A549 (cell line): ENCODE results near the gene EBF4. TPM values are rescaled to one million over a fixed set of nuclear protein-coding genes. Genes with fewer than 3 reads are reported as not detected.
A peak's percentile ranks its signal among the peaks of the same experiment; 100 is the strongest.

ENCODE experiments used
- ATAC-seq, 2 experiments: fragments of 200-7000 bp in 1 of 2; fragments of >200 bp in 1 of 2; cut with Nextera tagmentation in 1 of 2; cut with Tn5 transposase in 1 of 2; 3 replicates each; pipeline versions ENCODE4 v1.8.0 to v1.9.1; 2018 to 2020; ENCODE audit warnings: mild to moderate bottlenecking in 1 of 2, moderate library complexity in 1 of 2
- CTCF ChIA-PET: fragments of 300-600 bp; sonication (Branson Sonifier 250); formaldehyde crosslinking; extraction: SDS; loops from one replicate; lab custom pipeline; 2021; ENCODE audit warnings: antibody characterized with exemption, inconsistent platforms; lab: Yijun Ruan, JAX
- POLR2A ChIA-PET: fragments of 350-600 bp; formaldehyde crosslinking; extraction: SDS; loops from one replicate; lab custom pipeline; 2021; ENCODE audit warnings: antibody characterized with exemption, inconsistent platforms; lab: Yijun Ruan, JAX
- DNase-seq, 2 experiments: peaks; one replicate each; pipeline versions ENCODE4 v3.0.0 to v3.0.0-alpha.2; 2011 to 2016; ENCODE audit warnings: low read depth in 1 of 2, low spot score in 1 of 2
- FAIRE-seq: peaks from 2 replicates; lab custom pipeline; 2011; peaks lifted over from hg19 to GRCh38; lab: Jason Lieb, UNC
- H3K27ac ChIP-seq, 2 experiments: fragments of >200 bp; sonication (Bioruptor Twin); formaldehyde crosslinking; 3 replicates each; pipeline ENCODE4 v1.5.1; 2016 to 2017
- H3K4me1 ChIP-seq: fragments of >200 bp; sonication (Bioruptor Twin); formaldehyde crosslinking; 3 replicates; pipeline ENCODE4 v1.6.1; 2016
- H3K4me2 ChIP-seq: fragments of >200 bp; sonication (Bioruptor Twin); formaldehyde crosslinking; 3 replicates; pipeline ENCODE4 v1.6.1; 2016
- H3K4me3 ChIP-seq: fragments of >200 bp; sonication (Bioruptor Twin); formaldehyde crosslinking; 3 replicates; pipeline ENCODE4 v1.5.1; 2016
- H3K9me3 ChIP-seq: fragments of >200 bp; sonication (Bioruptor Twin); formaldehyde crosslinking; 3 replicates; pipeline ENCODE4 v1.6.1; 2016
- CBX8 ChIP-seq: fragments of 200-600 bp; sonication (generic); IDR thresholded peaks from 2 replicates; pipeline ENCODE4 v1.6.1; 2016
- CHD2 ChIP-seq: fragments of 150-350 bp; IDR thresholded peaks from 2 replicates; pipeline ENCODE4 v1.6.1; 2014; ENCODE audit warnings: low read length; ENCODE audit not compliant: partially characterized antibody
- EP300 ChIP-seq, 2 experiments: fragments of >200 bp; sonication (Bioruptor Twin); formaldehyde crosslinking; IDR thresholded peaks; 2 replicates in 1 of 2; 3 replicates in 1 of 2; pipeline ENCODE4 v1.6.1; 2016 to 2017
- ESRRA ChIP-seq: fragments of 150-350 bp; IDR thresholded peaks from 2 replicates; pipeline ENCODE4 v1.6.1; 2014; ENCODE audit warnings: mild to moderate bottlenecking, low read length, borderline replicate concordance
- FOSB ChIP-seq: fragments of 250-450 bp; sonication (Bioruptor Pico); IDR thresholded peaks from 2 replicates; pipeline ENCODE4 v1.5.0; 2020; ENCODE audit warnings: mild to moderate bottlenecking, moderate library complexity
- FOSL2 ChIP-seq, 2 experiments: fragments of 450-650 bp in 1 of 2; fragments of >200 bp in 1 of 2; sonication (Bioruptor Twin) in 1 of 2; formaldehyde crosslinking; IDR thresholded peaks; 2 replicates each; pipeline versions ENCODE4 v1.5.0 to v1.6.1; 2016 to 2020; ENCODE audit warnings: mild to moderate bottlenecking in 1 of 2, moderate library complexity in 1 of 2
- HEYL ChIP-seq: fragments of 250-450 bp; sonication (Bioruptor Pico); IDR thresholded peaks from 2 replicates; pipeline ENCODE4 v1.8.0; 2021; ENCODE audit warnings: mild to moderate bottlenecking, moderate library complexity
- JUNB ChIP-seq: fragments of >200 bp; sonication (Bioruptor Twin); formaldehyde crosslinking; IDR thresholded peaks from 2 replicates; pipeline ENCODE4 v1.6.1; 2016
- MAZ ChIP-seq: fragments of 150-350 bp; IDR thresholded peaks from 2 replicates; pipeline ENCODE4 v1.6.1; 2014; ENCODE audit warnings: antibody characterized with exemption, low read depth, low read length, borderline replicate concordance
- NFE2L2 ChIP-seq: fragments of 150-350 bp; conservative IDR thresholded peaks from 2 replicates; pipeline ENCODE4 v1.6.1; 2014; ENCODE audit warnings: low read length
- NR3C1 ChIP-seq: fragments of >200 bp; sonication (Bioruptor Twin); formaldehyde crosslinking; IDR thresholded peaks from 3 replicates; pipeline ENCODE4 v1.6.1; 2017
- PHF8 ChIP-seq: fragments of 200-600 bp; sonication (generic); IDR thresholded peaks from 2 replicates; pipeline ENCODE4 v1.6.1; 2016; ENCODE audit warnings: low read depth, mild to moderate bottlenecking, antibody characterized with exemption, moderate library complexity, borderline replicate concordance
- RARB ChIP-seq: fragments of 250-450 bp; sonication (Bioruptor Pico); IDR thresholded peaks from 2 replicates; pipeline ENCODE4 v1.8.0; 2021; ENCODE audit warnings: mild to moderate bottlenecking, moderate library complexity
- RFX5 ChIP-seq: fragments of 450-650 bp; IDR thresholded peaks from 2 replicates; pipeline ENCODE4 v1.7.1; 2014; ENCODE audit warnings: antibody characterized with exemption, mild to moderate bottlenecking, moderate library complexity
- RNF2 ChIP-seq: fragments of 200-600 bp; sonication (generic); IDR thresholded peaks from 2 replicates; pipeline ENCODE4 v1.6.1; 2016; ENCODE audit warnings: low read depth, mild to moderate bottlenecking, antibody characterized with exemption, moderate library complexity, borderline replicate concordance
- SMC3 ChIP-seq: fragments of >200 bp; sonication (Bioruptor Twin); formaldehyde crosslinking; IDR thresholded peaks from 3 replicates; pipeline ENCODE4 v1.6.1; 2018; ENCODE audit warnings: inconsistent platforms
- TFCP2L1 ChIP-seq: fragments of 250-450 bp; sonication (Bioruptor Pico); IDR thresholded peaks from 2 replicates; pipeline ENCODE4 v1.5.0; 2021; ENCODE audit warnings: mild to moderate bottlenecking
- ZC3H11A ChIP-seq: fragments of 450-650 bp; IDR thresholded peaks from 2 replicates; pipeline ENCODE4 v1.6.1; 2014; ENCODE audit warnings: antibody characterized with exemption, mild to moderate bottlenecking
- ZSCAN20 ChIP-seq: fragments of 250-450 bp; sonication (Bioruptor Pico); IDR thresholded peaks from 2 replicates; pipeline ENCODE4 v1.8.0; 2022; ENCODE audit warnings: mild to moderate bottlenecking, moderate library complexity
- WGBS: methylation state at CpG from one replicate; pipeline ENCODE4 v1.1.6; 2017; ENCODE audit errors: missing lambda C conversion rate; 5-methylcytosine and 5-hydroxymethylcytosine counted together
- polyA plus RNA-seq, 4 experiments: library from polyadenylated mRNA; depleted of rRNA in 3 of 4; stranded (reverse); fragments of >200 nt; fragmentation: RNase III in 1 of 4; extraction: RNeasy Plus Mini Kit Qiagen cat#74134 plus additional on column Dnase treatment in 1 of 4; gene quantifications; 2 replicates in 3 of 4; 3 replicates in 1 of 4; pipeline ENCODE4 v1.2.3, GENCODE V29; 2011 to 2017
- TF ChIP-seq, protein P1 (sequence below): fragments of 250-450 bp; sonication (Bioruptor Pico); IDR thresholded peaks from 2 replicates; pipeline ENCODE4 v1.5.0; 2020; ENCODE audit warnings: low read depth, mild to moderate bottlenecking, moderate library complexity
- TF ChIP-seq, protein P2 (sequence below): fragments of 450-650 bp; IDR thresholded peaks from 2 replicates; pipeline ENCODE4 v1.6.1; 2014; ENCODE audit warnings: antibody characterized with exemption
- TF ChIP-seq, protein P3 (sequence below): fragments of 250-450 bp; sonication (Bioruptor Pico); IDR thresholded peaks from 2 replicates; pipeline ENCODE4 v1.5.0; 2021; ENCODE audit warnings: mild to moderate bottlenecking, moderate library complexity, borderline replicate concordance
- TF ChIP-seq, protein P4 (sequence below): IDR thresholded peaks from 2 replicates; pipeline ENCODE4 v1.6.1; 2012
- TF ChIP-seq, protein P5 (sequence below): fragments of >200 bp; sonication (Bioruptor Twin); formaldehyde crosslinking; IDR thresholded peaks from 2 replicates; pipeline ENCODE4 v1.6.1; 2016
- TF ChIP-seq, protein P6 (sequence below): fragments of >200 bp; sonication (Bioruptor Twin); formaldehyde crosslinking; IDR thresholded peaks from 3 replicates; pipeline ENCODE4 v1.5.1; 2016

Gene EBF4
- polyA plus RNA-seq, 2 of the 4 experiments (the other 2 are of a cell fraction), result 2.2 to 3.2 TPM

DNA sequence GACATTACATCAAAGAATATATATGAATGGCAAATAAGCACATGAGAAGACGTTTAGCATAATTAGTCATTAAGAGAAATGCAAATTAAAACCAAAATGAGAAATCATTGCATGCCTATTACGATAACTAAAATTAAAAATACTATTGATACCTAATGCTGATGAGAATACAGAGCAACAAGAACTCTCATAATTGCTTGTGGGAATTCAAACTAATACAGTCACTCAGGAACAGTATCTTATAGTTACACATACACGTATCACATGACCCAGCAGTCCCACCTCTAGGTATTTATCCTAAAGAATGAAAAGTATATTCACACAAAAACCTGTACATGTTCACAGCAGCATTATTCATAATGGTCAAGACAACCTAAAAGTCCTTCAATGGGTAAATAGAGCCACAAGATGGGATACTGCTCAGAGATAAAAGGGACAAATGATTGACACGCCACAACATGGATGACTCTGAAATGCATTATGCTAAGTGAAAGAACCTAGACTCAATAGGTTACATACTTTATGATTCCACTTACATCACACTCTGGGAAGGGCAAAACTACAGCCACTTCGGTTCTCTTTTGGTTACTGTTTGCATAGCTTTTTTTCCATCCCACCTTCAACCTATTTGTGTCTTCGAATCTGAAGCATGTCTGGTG lies 91.5 kb downstream of the EBF4 start:
- no peak overlapping the region for H3K4me3 ChIP-seq
- no peaks in the 10 kb centered on the region for H3K9me3 ChIP-seq
- ATAC-seq (0 out of 6 replicates have a peak, but pooled peaks of 1 of the 2 experiments have one; percentile 35), FAIRE-seq (peak; percentile 78), DNase-seq (no peak)
- POLR2A ChIA-PET, result no interaction called here
- no peak overlapping the region for H3K27ac ChIP-seq
- CTCF ChIA-PET, result interaction anchor here (0.6 to 1.6 kb wide), 3 partner anchors 22 to 727 kb away, joined by 3 to 4 read pairs (median 3); no protein-coding TSS in a partner anchor
- no peak for TF ChIP-seq NFE2L2
- TF ChIP-seq, protein P1, sequence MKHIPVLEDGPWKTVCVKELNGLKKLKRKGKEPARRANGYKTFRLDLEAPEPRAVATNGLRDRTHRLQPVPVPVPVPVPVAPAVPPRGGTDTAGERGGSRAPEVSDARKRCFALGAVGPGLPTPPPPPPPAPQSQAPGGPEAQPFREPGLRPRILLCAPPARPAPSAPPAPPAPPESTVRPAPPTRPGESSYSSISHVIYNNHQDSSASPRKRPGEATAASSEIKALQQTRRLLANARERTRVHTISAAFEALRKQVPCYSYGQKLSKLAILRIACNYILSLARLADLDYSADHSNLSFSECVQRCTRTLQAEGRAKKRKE (CRISPR knock-in tag), result no peak
- no peak for TF ChIP-seq FOSB (CRISPR knock-in tag)
- TF ChIP-seq TFCP2L1 (CRISPR knock-in tag), result no peak
- TF ChIP-seq, protein P2, sequence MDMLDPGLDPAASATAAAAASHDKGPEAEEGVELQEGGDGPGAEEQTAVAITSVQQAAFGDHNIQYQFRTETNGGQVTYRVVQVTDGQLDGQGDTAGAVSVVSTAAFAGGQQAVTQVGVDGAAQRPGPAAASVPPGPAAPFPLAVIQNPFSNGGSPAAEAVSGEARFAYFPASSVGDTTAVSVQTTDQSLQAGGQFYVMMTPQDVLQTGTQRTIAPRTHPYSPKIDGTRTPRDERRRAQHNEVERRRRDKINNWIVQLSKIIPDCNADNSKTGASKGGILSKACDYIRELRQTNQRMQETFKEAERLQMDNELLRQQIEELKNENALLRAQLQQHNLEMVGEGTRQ, result no peak
- TF ChIP-seq FOSL2 (IDR thresholded peaks at IDR 0.05), result no peak
- no peak for TF ChIP-seq FOSL2 (CRISPR knock-in tag; IDR thresholded peaks at IDR 0.05)
- no peak for TF ChIP-seq NR3C1
- no peak for TF ChIP-seq CHD2
- TF ChIP-seq MAZ, result no peak
- TF ChIP-seq, protein P3, sequence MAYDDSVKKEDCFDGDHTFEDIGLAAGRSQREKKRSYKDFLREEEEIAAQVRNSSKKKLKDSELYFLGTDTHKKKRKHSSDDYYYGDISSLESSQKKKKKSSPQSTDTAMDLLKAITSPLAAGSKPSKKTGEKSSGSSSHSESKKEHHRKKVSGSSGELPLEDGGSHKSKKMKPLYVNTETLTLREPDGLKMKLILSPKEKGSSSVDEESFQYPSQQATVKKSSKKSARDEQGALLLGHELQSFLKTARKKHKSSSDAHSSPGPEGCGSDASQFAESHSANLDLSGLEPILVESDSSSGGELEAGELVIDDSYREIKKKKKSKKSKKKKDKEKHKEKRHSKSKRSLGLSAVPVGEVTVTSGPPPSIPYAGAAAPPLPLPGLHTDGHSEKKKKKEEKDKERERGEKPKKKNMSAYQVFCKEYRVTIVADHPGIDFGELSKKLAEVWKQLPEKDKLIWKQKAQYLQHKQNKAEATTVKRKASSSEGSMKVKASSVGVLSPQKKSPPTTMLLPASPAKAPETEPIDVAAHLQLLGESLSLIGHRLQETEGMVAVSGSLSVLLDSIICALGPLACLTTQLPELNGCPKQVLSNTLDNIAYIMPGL (CRISPR knock-in tag), result no peak
- no peak for TF ChIP-seq RFX5
- no peak for TF ChIP-seq JUNB
- TF ChIP-seq PHF8, result no peak
- TF ChIP-seq HEYL (CRISPR knock-in tag), result no peak
- no peak for TF ChIP-seq ZC3H11A
- TF ChIP-seq, protein P4, sequence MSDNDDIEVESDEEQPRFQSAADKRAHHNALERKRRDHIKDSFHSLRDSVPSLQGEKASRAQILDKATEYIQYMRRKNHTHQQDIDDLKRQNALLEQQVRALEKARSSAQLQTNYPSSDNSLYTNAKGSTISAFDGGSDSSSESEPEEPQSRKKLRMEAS, result no peak
- TF ChIP-seq, protein P5, sequence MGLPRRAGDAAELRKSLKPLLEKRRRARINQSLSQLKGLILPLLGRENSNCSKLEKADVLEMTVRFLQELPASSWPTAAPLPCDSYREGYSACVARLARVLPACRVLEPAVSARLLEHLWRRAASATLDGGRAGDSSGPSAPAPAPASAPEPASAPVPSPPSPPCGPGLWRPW, result no peak
- no peak for TF ChIP-seq ZSCAN20 (CRISPR knock-in tag)
- no peak for TF ChIP-seq SMC3
- TF ChIP-seq RNF2, result no peak
- 0 out of 3 replicates have a peak, but pooled peaks cover 3% of the 10 kb centered on the region for H3K4me1 ChIP-seq
- H3K4me2 ChIP-seq, result no peak overlapping the region
- WGBS, result 34% methylated on average over 6 of the region's 6 CpGs

DNA sequence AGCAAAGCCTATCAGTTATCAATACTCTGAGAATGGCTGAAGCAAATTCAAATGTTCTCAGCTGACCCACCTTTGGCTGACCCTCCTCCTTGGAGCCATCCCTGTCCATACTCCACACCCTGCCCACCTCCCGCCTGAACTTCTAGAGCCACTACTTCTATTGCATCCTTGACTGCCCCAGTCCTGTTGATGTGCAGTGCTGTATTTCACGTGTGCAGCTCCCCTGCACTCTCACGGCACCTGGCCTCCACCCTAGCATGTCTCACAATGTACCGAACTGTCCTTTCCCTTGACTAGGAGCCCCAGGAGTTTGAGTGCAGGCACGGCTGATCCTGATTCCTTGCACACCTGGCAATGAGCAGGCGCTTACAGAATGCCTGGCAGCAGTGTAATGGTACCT lies 100.9 kb downstream of the EBF4 start:
- POLR2A ChIA-PET, result no interaction called here
- H3K27ac ChIP-seq, result no peak overlapping the region
- FAIRE-seq, result no peak
- WGBS, result 26% methylated on average over 6 of the region's 6 CpGs
- H3K9me3 ChIP-seq, result no peaks in the 10 kb centered on the region
- no peak for TF ChIP-seq ESRRA
- TF ChIP-seq, protein P6, sequence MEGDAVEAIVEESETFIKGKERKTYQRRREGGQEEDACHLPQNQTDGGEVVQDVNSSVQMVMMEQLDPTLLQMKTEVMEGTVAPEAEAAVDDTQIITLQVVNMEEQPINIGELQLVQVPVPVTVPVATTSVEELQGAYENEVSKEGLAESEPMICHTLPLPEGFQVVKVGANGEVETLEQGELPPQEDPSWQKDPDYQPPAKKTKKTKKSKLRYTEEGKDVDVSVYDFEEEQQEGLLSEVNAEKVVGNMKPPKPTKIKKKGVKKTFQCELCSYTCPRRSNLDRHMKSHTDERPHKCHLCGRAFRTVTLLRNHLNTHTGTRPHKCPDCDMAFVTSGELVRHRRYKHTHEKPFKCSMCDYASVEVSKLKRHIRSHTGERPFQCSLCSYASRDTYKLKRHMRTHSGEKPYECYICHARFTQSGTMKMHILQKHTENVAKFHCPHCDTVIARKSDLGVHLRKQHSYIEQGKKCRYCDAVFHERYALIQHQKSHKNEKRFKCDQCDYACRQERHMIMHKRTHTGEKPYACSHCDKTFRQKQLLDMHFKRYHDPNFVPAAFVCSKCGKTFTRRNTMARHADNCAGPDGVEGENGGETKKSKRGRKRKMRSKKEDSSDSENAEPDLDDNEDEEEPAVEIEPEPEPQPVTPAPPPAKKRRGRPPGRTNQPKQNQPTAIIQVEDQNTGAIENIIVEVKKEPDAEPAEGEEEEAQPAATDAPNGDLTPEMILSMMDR, result no peak
- TF ChIP-seq ZSCAN20 (CRISPR knock-in tag), result no peak
- TF ChIP-seq CBX8, result no peak
- TF ChIP-seq, protein P5, result no peak
- no peak for TF ChIP-seq EP300 (IDR thresholded peaks at IDR 0.05)
- TF ChIP-seq RARB (CRISPR knock-in tag), result no peak
- no peak overlapping the region for H3K4me2 ChIP-seq
- H3K4me3 ChIP-seq, result no peak overlapping the region
- H3K4me1 ChIP-seq, result no peaks in the 10 kb centered on the region
- DNase-seq, result no peak
- CTCF ChIA-PET, result interaction anchor here (0.9 to 3.0 kb wide), 4 partner anchors 38 to 80 kb away, joined by 3 to 7 read pairs (median 4); no protein-coding TSS in a partner anchor
- ATAC-seq, result no peak
